T-helper 2 cell treated with Interferon-gamma antibody and Interleukin-4, amounts not matched to agents 5 μg/mL and 100 μg/mL, for 36 hours (primary cell): ENCODE results near the gene PPIL3.

Source experiments
- DNase-seq: peaks from one replicate; pipeline ENCODE4 v3.0.0; 2021; ENCODE audit warnings: low spot score
- H3K27ac Mint-ChIP-seq: one replicate; pipeline ENCODE4 v1.8.0; 2021; ENCODE audit warnings: mild to moderate bottlenecking, mixed read lengths
- H3K27me3 Mint-ChIP-seq: one replicate; pipeline ENCODE4 v1.8.0; 2021; ENCODE audit warnings: low read depth, mixed read lengths
- H3K36me3 Mint-ChIP-seq: one replicate; pipeline ENCODE4 v1.8.0; 2021; ENCODE audit warnings: low read depth, mixed read lengths
- H3K4me1 Mint-ChIP-seq: one replicate; pipeline ENCODE4 v1.8.0; 2021; ENCODE audit warnings: low read depth, mixed read lengths
- H3K4me3 Mint-ChIP-seq: one replicate; pipeline ENCODE4 v1.8.0; 2022; ENCODE audit warnings: mild to moderate bottlenecking, moderate library complexity, mixed read lengths
- H3K9me3 Mint-ChIP-seq: one replicate; pipeline ENCODE4 v1.8.0; 2021; ENCODE audit warnings: mixed read lengths

PPIL3 gene

GRCh38 chr2:200847269-200847668 is 41.6 kb downstream of the PPIL3 start:
- Mint-ChIP-seq H3K27ac (no peak overlapping the region), H3K4me1 (no peaks in the 10 kb centered on the region), H3K36me3 (peaks cover 21% of the 10 kb centered on the region), H3K4me3 (no peak overlapping the region), H3K9me3 (no peaks in the 10 kb centered on the region), H3K27me3 (peaks cover 4% of the 10 kb centered on the region)
- no peak for DNase-seq

GRCh38 chr2:200845669-200846325 is 43.1 kb downstream of the PPIL3 start:
- Mint-ChIP-seq H3K36me3 (peaks cover 6% of the 10 kb centered on the region), H3K9me3 (no peaks in the 10 kb centered on the region), H3K4me1 (no peaks in the 10 kb centered on the region), H3K4me3 (no peak overlapping the region), H3K27ac (no peak overlapping the region), H3K27me3 (peaks cover 4% of the 10 kb centered on the region)
- DNase-seq, result no peak

GRCh38 chr2:200845194-200845593 is 43.7 kb downstream of the PPIL3 start:
- no peaks in the 10 kb centered on the region for H3K9me3 Mint-ChIP-seq
- no peaks in the 10 kb centered on the region for H3K36me3 Mint-ChIP-seq
- no peaks in the 10 kb centered on the region for H3K4me1 Mint-ChIP-seq
- H3K27ac Mint-ChIP-seq, result no peak overlapping the region
- peaks cover 4% of the 10 kb centered on the region for H3K27me3 Mint-ChIP-seq
- no peak overlapping the region for H3K4me3 Mint-ChIP-seq
- no peak for DNase-seq

- Mint-ChIP-seq H3K4me3 (no peak overlapping the region), H3K27me3 (peaks cover 4% of the 10 kb centered on the region), H3K9me3 (no peaks in the 10 kb centered on the region), H3K27ac (no peak overlapping the region), H3K36me3 (no peaks in the 10 kb centered on the region), H3K4me1 (no peaks in the 10 kb centered on the region)
- no peak for DNase-seq
Observed at GRCh38 chr2:200843993-200844948, 44.6 kb downstream of the PPIL3 start.

- H3K9me3 Mint-ChIP-seq, result peaks cover 13% of the 10 kb centered on the region
Observed at GRCh38 chr2:200839513-200839912, 49.4 kb downstream of the PPIL3 start.

GRCh38 chr2:200834701-200835100 is 54.2 kb downstream of the PPIL3 start:
- Mint-ChIP-seq H3K36me3 (peaks cover 3% of the 10 kb centered on the region), H3K9me3 (peaks cover 13% of the 10 kb centered on the region), H3K4me1 (peaks cover 4% of the 10 kb centered on the region), H3K27ac (no peak overlapping the region), H3K27me3 (no peaks in the 10 kb centered on the region), H3K4me3 (no peak overlapping the region)
- no peak for DNase-seq

More at GRCh38 chr2:200839513-200839912, 49.4 kb downstream of the PPIL3 start:
- Mint-ChIP-seq H3K27ac (no peak overlapping the region), H3K27me3 (peaks cover 4% of the 10 kb centered on the region), H3K4me1 (no peaks in the 10 kb centered on the region), H3K4me3 (no peak overlapping the region), H3K36me3 (peaks cover 3% of the 10 kb centered on the region)
- no peak for DNase-seq

- H3K4me3 Mint-ChIP-seq, result no peak overlapping the region
- no peaks in the 10 kb centered on the region for H3K27me3 Mint-ChIP-seq
- peaks cover 16% of the 10 kb centered on the region for H3K36me3 Mint-ChIP-seq
- H3K27ac Mint-ChIP-seq, result no peak overlapping the region
- H3K9me3 Mint-ChIP-seq, result no peaks in the 10 kb centered on the region
- DNase-seq, result no peak
- peaks cover 4% of the 10 kb centered on the region for H3K4me1 Mint-ChIP-seq
Observed at GRCh38 chr2:200829258-200829655, 59.6 kb downstream of the PPIL3 start.

GRCh38 chr2:200828572-200829257 is 60.2 kb downstream of the PPIL3 start:
- Mint-ChIP-seq H3K9me3 (no peaks in the 10 kb centered on the region), H3K4me1 (peaks cover 4% of the 10 kb centered on the region), H3K4me3 (no peak overlapping the region), H3K27me3 (no peaks in the 10 kb centered on the region), H3K27ac (no peak overlapping the region), H3K36me3 (peaks cover 16% of the 10 kb centered on the region)
- no peak for DNase-seq

GRCh38 chr2:200828104-200828503 is 60.8 kb downstream of the PPIL3 start:
- peaks cover 4% of the 10 kb centered on the region for H3K4me1 Mint-ChIP-seq
- no peak for DNase-seq
- H3K27ac Mint-ChIP-seq, result no peak overlapping the region
- no peaks in the 10 kb centered on the region for H3K27me3 Mint-ChIP-seq
- H3K9me3 Mint-ChIP-seq, result no peaks in the 10 kb centered on the region
- H3K36me3 Mint-ChIP-seq, result peaks cover 16% of the 10 kb centered on the region
- no peak overlapping the region for H3K4me3 Mint-ChIP-seq

- no peak overlapping the region for H3K27ac Mint-ChIP-seq
- H3K4me3 Mint-ChIP-seq, result no peak overlapping the region
- peaks cover 6% of the 10 kb centered on the region for H3K4me1 Mint-ChIP-seq
- H3K36me3 Mint-ChIP-seq, result peaks cover 45% of the 10 kb centered on the region
- H3K27me3 Mint-ChIP-seq, result no peaks in the 10 kb centered on the region
- no peaks in the 10 kb centered on the region for H3K9me3 Mint-ChIP-seq
- no peak for DNase-seq
Observed at GRCh38 chr2:200821686-200822245, 67.1 kb downstream of the PPIL3 start.
